LoVo (cell line): ENCODE results near the gene BEX4.
A peak's percentile ranks its signal among the peaks of the same experiment; 100 is the strongest.
"Not testable (repeated sequence)": the region's sequence is repeated elsewhere in the genome, so short reads cannot be mapped to it uniquely, and the experiment has no call there.

Experiments used
- DNase-seq: peaks from one replicate; pipeline ENCODE4 v3.0.0-alpha.2; 2016; ENCODE audit warnings: low spot score

The BEX4 gene

GRCh38 chrX:103214870-103215424 lies at the start of gene BEX4:
BEX4 (plus strand) TSS chrX:103215108; CDS start chrX:103216154, 1,046 bp downstream.
- DNase-seq = no peak

- DNase-seq = no peak
These were observed 44.7 kb upstream of the BEX4 start for GRCh38 chrX:103170216-103170615.

- no peak for DNase-seq
These were observed 43.6 kb upstream of the BEX4 start for GRCh38 chrX:103171353-103171752.

- not testable (repeated sequence) for DNase-seq
These were observed 39.7 kb upstream of the BEX4 start for GRCh38 chrX:103175256-103175655.

GRCh38 chrX:103175944-103176753 lies 38.8 kb upstream of the BEX4 start:
- peak; percentile 13 for DNase-seq

- no peak for DNase-seq
These were observed 37.4 kb upstream of the BEX4 start for GRCh38 chrX:103177556-103177955.

- DNase-seq = no peak
These were observed 31.0 kb upstream of the BEX4 start for GRCh38 chrX:103183912-103184311.

- no peak for DNase-seq
These were observed 26.9 kb upstream of the BEX4 start for GRCh38 chrX:103187953-103188475.

GRCh38 chrX:103197721-103198306 lies 17.1 kb upstream of the BEX4 start:
- no peak for DNase-seq

- not testable (repeated sequence) for DNase-seq
These were observed 16.2 kb upstream of the BEX4 start for GRCh38 chrX:103198668-103199067.

- DNase-seq = no peak
These were observed 13.9 kb upstream of the BEX4 start for GRCh38 chrX:103201041-103201440.

- no peak for DNase-seq
These were observed 4.9 kb upstream of the BEX4 start for GRCh38 chrX:103210056-103210455.

GRCh38 chrX:103211012-103211715 lies 3.7 kb upstream of the BEX4 start:
- peak; percentile 1 for DNase-seq

GRCh38 chrX:103212749-103213457 lies 2.0 kb upstream of the BEX4 start:
- DNase-seq = no peak

GRCh38 chrX:103215425-103215991 lies 600 bp downstream of the BEX4 start:
- DNase-seq = no peak

- no peak for DNase-seq
These were observed 5.8 kb downstream of the BEX4 start for GRCh38 chrX:103220511-103221323.

- not testable (repeated sequence) for DNase-seq
These were observed 11.0 kb downstream of the BEX4 start for GRCh38 chrX:103225918-103226317.

GRCh38 chrX:103233263-103233662 lies 18.4 kb downstream of the BEX4 start:
- no peak for DNase-seq

GRCh38 chrX:103234869-103235268 lies 20.0 kb downstream of the BEX4 start:
- DNase-seq = no peak

GRCh38 chrX:103235608-103236007 lies 20.7 kb downstream of the BEX4 start:
- DNase-seq = not testable (repeated sequence)

GRCh38 chrX:103236296-103236695 lies 21.4 kb downstream of the BEX4 start:
- DNase-seq = no peak
